OCI-LY7 (cell line): ENCODE results near the gene TMEM169.

Source experiments
- CTCF ChIP-seq: fragments of 200-600 bp; sonication (generic); conservative IDR thresholded peaks from 2 replicates; pipeline ENCODE4 v1.5.1; 2014; ENCODE audit warnings: mild to moderate bottlenecking, antibody characterized with exemption, low read length, moderate library complexity, mixed read lengths
- EZH2phosphoT487 ChIP-seq: fragments of 200-600 bp; sonication (generic); IDR thresholded peaks from 2 replicates; pipeline ENCODE4 v1.6.1; 2018; ENCODE audit warnings: low read depth, borderline replicate concordance, mild to moderate bottlenecking, mixed run types, antibody characterized with exemption, low read length, moderate library complexity, mixed read lengths

- TF ChIP-seq CTCF (no peak), EZH2phosphoT487 (no peak)
Measured at GRCh38 chr2:216132585-216132984, 50.9 kb downstream of the TMEM169 start.
